GM12891 (cell line): Measurements from ENCODE around the gene TMPRSS7.

Experiments
- POLR2A ChIP-seq: IDR thresholded peaks from 2 replicates; pipeline ENCODE4 v1.6.1; 2011; ENCODE audit warnings: low read depth, low read length, control low read depth
- POLR2AphosphoS5 ChIP-seq: IDR thresholded peaks from 2 replicates; pipeline ENCODE4 v1.6.1; 2011; ENCODE audit warnings: low read depth, low read length, control low read depth

DNA sequence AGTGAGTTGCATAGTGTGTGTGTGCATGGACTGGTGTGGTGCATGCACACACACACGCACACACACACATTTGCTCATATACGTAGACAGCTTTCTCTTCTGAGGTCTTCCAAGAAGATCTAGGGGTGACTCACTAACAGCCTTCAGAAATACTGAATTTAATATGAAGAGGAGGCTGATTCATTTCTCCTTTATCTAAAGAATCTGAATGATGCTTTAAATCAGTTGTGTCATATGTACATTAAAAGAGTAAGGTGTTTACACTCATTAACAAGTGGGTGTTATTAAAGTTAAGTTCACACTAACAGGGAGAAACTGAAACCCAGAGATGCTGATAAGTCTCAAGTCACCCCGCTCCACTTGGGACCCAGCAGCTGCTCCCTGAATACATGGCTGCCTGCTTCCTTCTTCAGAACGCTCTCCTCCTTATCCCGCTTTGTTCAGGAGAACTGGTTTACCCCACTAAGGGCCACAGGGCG lies 22.0 kb downstream of the TMPRSS7 start:
- TF ChIP-seq POLR2A: no peak
- no peak for TF ChIP-seq POLR2AphosphoS5
